ENCODE data around the gene ARHGEF16. TPM values are rescaled to one million over a fixed set of nuclear protein-coding genes. Genes with fewer than 3 reads are reported as not detected.

Gene ARHGEF16
- total RNA-seq (2021) (25.1 and 29.1 TPM in 2 replicates), Bru-seq, nascent RNA (percentile 37 among the genes with signal in this experiment), BruChase-seq, experiment 1, labeled RNA remaining after a 2-hour chase (percentile 44 among the genes with signal in this experiment), BruChase-seq, experiment 2, labeled RNA remaining after a 6-hour chase (percentile 54 among the genes with signal in this experiment)
- long read RNA-seq, transcript ARHGEF16-203 (15 exons, 3,061 nt) = major isoform, 23 of 50 reads
- long read RNA-seq, partial matches to known transcripts = 9 of 50 reads
- long read RNA-seq, other reads (novel, unspliced or antisense) = 18 of 50 reads

DNA sequence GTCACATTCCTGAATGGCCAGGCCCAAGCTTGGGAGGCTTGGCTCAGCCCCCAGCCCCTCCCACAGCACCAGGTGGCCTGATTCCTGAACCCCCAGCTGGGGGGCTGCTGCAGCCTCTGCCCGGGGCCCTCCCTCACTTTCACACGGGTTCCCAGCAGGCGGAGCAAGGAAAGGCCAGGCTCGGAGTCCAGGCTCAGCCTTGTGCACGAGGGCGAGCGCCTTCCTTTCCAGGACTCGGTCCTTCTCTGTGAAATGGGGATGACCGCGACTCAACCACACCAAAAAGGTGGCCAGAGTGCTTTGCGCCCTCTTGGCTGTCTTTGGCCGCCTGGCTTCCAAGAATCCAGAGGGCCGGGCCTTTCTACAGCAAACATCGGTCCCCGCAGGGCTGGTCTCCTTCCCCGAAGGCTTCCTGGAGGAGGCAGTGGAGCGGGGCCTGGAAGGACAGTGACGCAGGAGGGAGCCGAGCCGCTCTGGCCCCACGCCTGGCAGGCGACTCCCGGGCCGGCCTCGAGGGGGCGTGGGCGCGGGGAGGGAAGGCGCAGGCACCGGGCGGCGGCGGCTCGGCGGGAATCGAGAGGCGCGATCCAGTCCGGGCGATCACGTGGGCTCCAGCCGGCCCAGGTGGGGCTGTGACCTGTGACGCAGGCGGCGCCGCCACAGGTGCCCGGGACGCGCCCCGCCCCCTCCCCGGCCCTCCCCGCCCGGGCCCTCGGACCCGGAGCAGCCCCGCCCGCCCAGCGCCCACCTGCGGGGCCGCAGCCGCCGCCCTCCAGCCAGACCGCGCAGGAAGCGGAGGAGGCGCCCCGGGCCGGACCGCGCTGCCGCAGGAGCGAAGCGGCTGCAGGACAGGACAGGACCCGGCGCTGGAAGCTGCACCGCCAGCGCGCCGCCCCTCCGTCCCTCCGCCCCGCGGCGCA is at the start of gene ARHGEF16:
ARHGEF16 (plus strand) TSS at position 775 of the 920 bp plus-strand sequence. CDS start 8,420 bp downstream, outside the sequence.
- ChIA-PET POLR2A (ENCODE audit: unreplicated experiment) (no interaction called here), CTCF (interaction anchor here (0.6 to 1.7 kb wide), 13 partner anchors 17 to 1552 kb away, joined by 3 to 23 read pairs (median 6); partner anchors contain the start of genes CEP104 and DFFB)
- Histone ChIP-seq H3K27me3 (ENCODE audit: insufficient read depth, low read depth) (peaks cover 16% of the 10 kb centered on the region), H3K79me2 (ENCODE audit: low read depth) (0 out of 2 replicates have a peak, but pooled peaks cover 9% of the 10 kb centered on the region), H3K4me1 (replicated peaks; ENCODE audit: insufficient read depth) (peaks cover 10% of the 10 kb centered on the region), H3K36me3 (ENCODE audit: low read depth) (no peaks in the 10 kb centered on the region), H3F3A (ENCODE audit: insufficient read depth, low read depth) (peaks cover 18% of the 10 kb centered on the region; the same call in 1 of the 2 replicates), H2AFZ (peak within 1 kb of the TSS; percentile 82), H3K9me3 (ENCODE audit: insufficient read depth, low read depth) (no peaks in the 10 kb centered on the region), H3K27ac (peak within 1 kb of the TSS; percentile 15; the same call in 1 of the 2 replicates), H3K4me3 (peak within 1 kb of the TSS; percentile 69), H4K20me1 (ENCODE audit: insufficient read depth) (no peaks in the 10 kb centered on the region), H3K4me2 (peak within 1 kb of the TSS; percentile 76), H3K9me2 (ENCODE audit: insufficient read depth) (no peaks in the 10 kb centered on the region)
- intact Hi-C loops (cut with micrococcal nuclease; ENCODE audit: unreplicated experiment) = loop anchor here (1.0 to 5.0 kb wide), 5 partner anchors 29 to 447 kb away; partner anchors contain the start of genes C1orf174 and LRRC47
- BruUV-seq (replicated peaks) = TSS peak; percentile 47
- peak; percentile 61 to 83 for DNase-seq
- TF ChIP-seq CTCF (conservative IDR thresholded peaks at IDR 0.05) (peak; percentile 50), EZH2 (IDR thresholded peaks at IDR 0.05; ENCODE audit: low read depth) (no peak)

DNA sequence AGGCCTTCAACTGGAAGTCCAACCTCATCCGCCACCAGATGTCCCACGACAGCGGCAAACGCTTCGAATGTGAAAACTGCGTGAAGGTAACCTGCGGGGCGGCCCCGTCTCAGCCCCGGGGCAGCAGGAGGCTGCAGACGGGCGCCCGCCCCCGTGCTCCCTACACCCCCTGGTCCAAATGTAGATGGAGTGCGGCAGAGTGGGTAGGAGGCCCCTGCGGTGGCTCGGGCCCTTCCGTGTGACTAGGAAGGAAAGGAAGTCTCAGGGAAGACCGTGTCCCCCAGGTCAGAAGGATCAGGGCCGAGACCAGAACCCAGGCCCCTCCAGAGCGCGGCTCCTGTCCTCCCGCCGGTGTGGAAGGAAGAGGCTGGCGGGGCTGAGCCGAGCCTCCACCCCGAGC is 49.7 kb upstream of the ARHGEF16 start:
- no peak overlapping the region for H2AFZ ChIP-seq
- H3K4me1 ChIP-seq (replicated peaks; ENCODE audit: insufficient read depth) = no peaks in the 10 kb centered on the region
- H3F3A ChIP-seq (ENCODE audit: insufficient read depth, low read depth) = 0 out of 2 replicates have a peak, but pooled peaks cover 4% of the 10 kb centered on the region
- TF ChIP-seq EZH2 (IDR thresholded peaks at IDR 0.05; ENCODE audit: low read depth) (peak; percentile 20; the same call in 1 of the 2 replicates), CTCF (conservative IDR thresholded peaks at IDR 0.05) (no peak)
- H3K36me3 ChIP-seq (ENCODE audit: low read depth) = no peaks in the 10 kb centered on the region
- no peak for DNase-seq
- H3K4me2 ChIP-seq = no peak overlapping the region
- no peaks in the 10 kb centered on the region for H3K9me3 ChIP-seq (ENCODE audit: insufficient read depth, low read depth)
- H3K27ac ChIP-seq = no peak overlapping the region
- POLR2A ChIA-PET (ENCODE audit: unreplicated experiment) = no interaction called here
- H3K27me3 ChIP-seq (ENCODE audit: insufficient read depth, low read depth) = peaks cover 86% of the 10 kb centered on the region
- no peaks in the 10 kb centered on the region for H3K79me2 ChIP-seq (ENCODE audit: low read depth)
- intact Hi-C loops (cut with micrococcal nuclease; ENCODE audit: unreplicated experiment) = no loop called here
- CTCF ChIA-PET = no interaction called here
- H4K20me1 ChIP-seq (ENCODE audit: insufficient read depth) = no peaks in the 10 kb centered on the region
- BruUV-seq (replicated peaks) = no TSS peak
- no peaks in the 10 kb centered on the region for H3K9me2 ChIP-seq (ENCODE audit: insufficient read depth)
- H3K4me3 ChIP-seq = no peak overlapping the region

DNA sequence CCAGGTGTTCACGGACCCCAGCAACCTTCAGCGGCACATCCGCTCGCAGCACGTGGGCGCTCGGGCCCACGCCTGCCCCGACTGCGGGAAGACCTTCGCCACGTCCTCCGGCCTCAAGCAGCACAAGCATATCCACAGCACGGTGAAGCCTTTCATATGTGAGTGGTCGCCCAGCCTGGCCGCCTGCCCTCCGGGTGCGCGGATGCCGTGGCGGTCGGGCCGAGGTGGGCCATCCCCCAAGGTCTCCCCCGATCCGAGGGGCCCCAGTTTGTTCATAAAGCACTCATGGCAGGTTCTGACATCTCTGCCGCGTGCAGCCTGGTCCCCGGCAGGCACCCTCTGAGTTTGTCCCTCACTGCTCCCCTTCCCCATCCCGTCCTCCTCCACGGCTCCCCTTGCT is 49.0 kb upstream of the ARHGEF16 start:
- H3K4me3 ChIP-seq = no peak overlapping the region
- no TSS peak for BruUV-seq (replicated peaks)
- POLR2A ChIA-PET (ENCODE audit: unreplicated experiment) = no interaction called here

More for the DNA sequence above, 49.0 kb upstream of the ARHGEF16 start:
- no peaks in the 10 kb centered on the region for H4K20me1 ChIP-seq (ENCODE audit: insufficient read depth)
- no peak overlapping the region for H3K27ac ChIP-seq
- no peaks in the 10 kb centered on the region for H3K79me2 ChIP-seq (ENCODE audit: low read depth)
- TF ChIP-seq CTCF (conservative IDR thresholded peaks at IDR 0.05) (no peak), EZH2 (IDR thresholded peaks at IDR 0.05; ENCODE audit: low read depth) (no peak)
- peaks cover 84% of the 10 kb centered on the region for H3K27me3 ChIP-seq (ENCODE audit: insufficient read depth, low read depth)
- H3K4me1 ChIP-seq (replicated peaks; ENCODE audit: insufficient read depth) = no peaks in the 10 kb centered on the region
- no peaks in the 10 kb centered on the region for H3K9me3 ChIP-seq (ENCODE audit: insufficient read depth, low read depth)
- intact Hi-C loops (cut with micrococcal nuclease; ENCODE audit: unreplicated experiment) = no loop called here
- no peak overlapping the region for H3K4me2 ChIP-seq
- 0 out of 2 replicates have a peak, but pooled peaks cover 4% of the 10 kb centered on the region for H3F3A ChIP-seq (ENCODE audit: insufficient read depth, low read depth)
- CTCF ChIA-PET = no interaction called here
- DNase-seq = no peak
- H3K9me2 ChIP-seq (ENCODE audit: insufficient read depth) = no peaks in the 10 kb centered on the region
- no peaks in the 10 kb centered on the region for H3K36me3 ChIP-seq (ENCODE audit: low read depth)
- no peak overlapping the region for H2AFZ ChIP-seq

Data from PC-9 (cell line).